Measurements from ENCODE around the gene GRIK2.

The GRIK2 gene

DNA sequence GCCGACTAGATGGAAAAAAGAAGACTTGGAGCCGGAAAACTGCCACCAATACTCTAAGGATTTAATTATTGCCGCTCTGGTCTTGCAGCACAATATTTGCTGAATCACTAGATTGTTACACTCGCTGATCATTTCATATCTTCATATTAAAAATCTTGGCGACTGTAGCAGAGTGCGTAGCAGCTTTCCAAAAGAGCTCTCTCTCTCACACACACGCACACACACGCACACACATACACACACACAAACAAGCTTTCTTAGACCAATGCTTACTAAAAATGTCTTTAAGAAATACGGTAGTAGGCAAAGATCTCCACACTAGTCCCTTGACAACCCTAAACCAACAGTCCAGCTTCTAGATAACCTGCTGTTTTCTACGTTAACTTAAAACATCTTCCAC lies 7.7 kb downstream of the GRIK2 start:
- DNase-seq, result no peak

DNA sequence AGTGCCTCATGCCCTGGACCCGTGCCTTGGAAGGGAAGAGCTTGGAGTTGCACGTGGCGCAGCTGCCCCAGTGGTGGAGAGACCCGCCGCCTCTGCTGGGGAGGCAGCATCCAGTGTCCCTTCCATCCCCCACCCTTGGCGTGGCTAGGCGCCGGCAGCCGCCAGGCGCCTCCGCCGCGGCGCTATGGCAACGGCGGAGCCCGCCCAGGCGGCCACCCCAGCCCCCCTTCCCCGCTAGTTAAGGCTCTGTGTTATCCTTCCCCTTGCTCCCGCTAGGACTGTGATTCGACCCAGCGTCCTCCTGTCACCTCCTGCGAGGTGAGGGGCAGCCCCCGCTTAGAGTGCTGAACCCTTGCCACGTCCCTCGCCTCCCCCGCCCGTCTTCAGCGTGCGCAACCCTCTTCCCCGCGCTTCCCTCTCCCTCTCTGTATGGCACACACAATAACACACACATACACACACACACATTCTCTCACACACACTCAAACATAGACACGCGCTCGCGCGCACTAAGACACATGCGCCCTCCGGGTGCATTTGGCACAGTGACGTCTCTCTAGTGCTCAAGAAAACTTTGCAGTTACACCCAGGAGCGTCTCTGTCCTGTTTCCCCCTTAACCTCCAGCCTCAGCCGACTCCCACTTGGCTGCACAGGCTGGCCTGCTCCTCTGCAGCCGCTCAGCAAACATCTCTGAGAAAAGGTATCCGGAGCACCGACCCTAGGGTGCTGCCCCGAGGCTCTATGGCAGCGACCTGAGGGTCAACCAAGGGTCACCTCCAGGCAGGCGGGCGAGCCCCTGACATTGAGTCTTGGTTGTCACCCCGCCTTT lies 8.5 kb downstream of the GRIK2 start:
- no peak for DNase-seq

DNA sequence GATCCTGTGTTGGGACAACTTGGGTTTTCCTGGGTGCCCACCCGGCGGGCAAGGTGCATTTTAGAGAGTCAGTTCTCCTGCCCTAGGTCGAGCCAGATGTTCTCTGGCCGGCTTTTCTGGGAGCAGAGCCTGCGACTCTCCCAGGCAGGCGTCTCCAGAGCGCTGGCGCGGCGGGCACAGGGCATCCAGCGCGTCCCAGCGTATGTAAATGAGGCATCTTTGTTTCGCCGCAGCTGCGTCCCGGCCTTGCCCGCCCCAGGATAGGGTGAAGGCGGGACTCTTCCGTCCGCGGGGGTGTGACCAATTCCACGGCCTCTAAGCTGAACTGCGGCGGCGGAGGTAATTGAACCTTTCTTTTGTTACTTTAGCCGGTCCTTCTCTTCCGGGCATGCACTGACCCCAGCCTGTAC lies 9.1 kb downstream of the GRIK2 start:
- DNase-seq, result no peak

DNA sequence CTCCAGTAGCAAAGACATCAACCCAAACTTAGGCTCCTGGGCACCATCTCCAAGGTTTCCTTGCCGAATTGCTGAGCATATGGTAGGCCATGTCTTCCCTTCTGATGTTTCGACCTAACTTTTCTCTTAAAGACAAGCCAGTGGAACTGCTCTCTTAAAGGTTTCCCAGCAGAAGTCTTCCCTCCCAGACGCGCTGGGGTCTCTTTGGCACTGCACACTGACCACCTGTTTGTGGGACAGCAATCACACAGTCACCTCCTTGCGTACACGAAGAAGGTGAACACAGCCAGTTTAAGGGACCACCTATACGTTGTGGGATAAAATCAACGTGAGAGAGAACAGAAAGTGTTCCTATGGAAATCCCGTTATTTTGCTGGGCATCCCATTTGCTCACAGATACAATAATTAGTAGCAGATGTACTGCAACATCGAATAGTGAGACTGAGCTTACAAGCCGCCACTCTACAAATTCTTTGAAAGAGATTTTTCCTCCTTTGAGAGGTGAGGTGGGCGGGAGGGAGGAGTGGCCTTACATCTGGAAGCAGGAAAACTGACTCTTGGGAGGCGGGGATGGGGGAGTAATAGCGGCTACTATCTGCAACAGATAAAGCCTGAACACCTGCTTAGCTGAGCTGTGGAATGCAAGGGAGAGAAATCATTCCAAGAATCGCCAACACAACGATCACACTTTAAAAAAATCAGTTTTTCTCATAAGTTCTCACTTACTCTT lies 9.9 kb downstream of the GRIK2 start:
- no peak for DNase-seq

DNA sequence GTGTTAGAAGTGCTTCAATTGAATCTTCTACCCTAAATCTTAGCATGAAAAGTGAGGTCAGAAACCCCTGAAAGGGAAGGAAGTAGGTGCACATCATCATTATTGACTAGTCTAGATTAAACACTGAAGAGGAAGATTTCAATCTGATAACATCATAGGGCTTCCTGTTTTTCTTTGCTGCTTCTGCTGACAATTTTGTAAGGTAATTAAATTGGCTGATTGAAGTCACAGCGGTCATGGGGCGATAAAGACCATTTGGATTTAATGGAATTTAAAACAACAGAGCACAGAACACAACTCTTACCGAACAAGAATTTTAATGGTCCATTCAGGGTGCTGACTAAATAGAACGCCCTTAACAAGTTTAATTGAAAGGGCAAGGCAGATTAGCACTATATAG lies 11.3 kb downstream of the GRIK2 start:
- no peak for DNase-seq

DNA sequence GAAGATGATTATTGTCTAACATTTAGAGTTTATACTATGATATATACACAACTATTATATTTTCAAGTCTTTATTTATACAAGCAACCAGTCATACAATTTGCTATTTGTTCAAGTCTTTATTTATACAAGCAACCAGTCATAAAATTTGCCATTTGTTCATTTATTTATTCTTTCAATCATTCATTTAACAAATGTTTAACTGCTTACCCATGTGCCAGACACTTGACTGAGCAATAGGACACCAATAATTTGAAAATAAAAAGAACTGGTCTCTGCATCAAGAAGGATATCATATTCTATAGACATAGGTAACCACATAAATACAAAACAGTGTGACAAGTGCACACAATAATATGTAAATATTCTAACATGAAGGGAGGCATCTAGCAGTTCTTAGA lies 20.3 kb downstream of the GRIK2 start:
- DNase-seq, result no peak

DNA sequence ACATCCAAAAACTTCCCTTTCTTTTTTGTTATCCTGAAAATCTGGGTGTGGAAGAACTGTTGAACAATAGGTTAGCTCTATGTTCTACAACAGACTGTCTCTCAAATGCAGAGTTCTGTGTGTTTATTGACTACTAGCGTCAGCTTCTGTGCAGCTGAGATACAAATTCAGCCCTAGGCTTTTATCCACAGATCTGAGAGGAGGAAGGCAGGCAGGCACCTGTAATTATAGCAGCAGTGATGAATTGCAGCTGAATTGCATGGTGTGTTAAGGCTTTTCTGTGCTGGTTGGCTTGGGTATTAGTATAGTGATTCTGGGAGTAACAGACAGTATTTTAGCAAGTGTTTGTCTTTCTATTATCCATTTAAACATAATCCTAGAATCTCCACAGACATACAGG lies 24.4 kb downstream of the GRIK2 start:
- DNase-seq, result no peak

DNA sequence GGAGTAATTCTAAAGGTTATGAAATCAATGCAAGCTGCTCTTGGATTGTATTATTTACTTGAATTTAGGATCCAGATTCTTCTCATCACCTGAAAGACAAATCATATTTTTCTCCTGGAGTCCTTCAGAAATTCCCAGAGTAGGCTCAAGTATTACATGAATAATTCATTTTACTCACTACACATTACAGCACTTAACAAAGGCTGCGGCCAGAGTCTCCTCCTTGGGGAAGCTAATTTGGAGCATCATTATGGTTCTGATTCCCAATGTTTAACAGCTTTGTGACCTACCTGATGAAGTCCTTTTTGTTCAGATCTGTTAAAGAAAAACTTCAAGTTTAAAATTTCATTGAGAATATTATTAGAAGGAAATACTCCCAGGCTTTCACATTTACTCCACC lies 28.7 kb downstream of the GRIK2 start:
- DNase-seq, result no peak

DNA sequence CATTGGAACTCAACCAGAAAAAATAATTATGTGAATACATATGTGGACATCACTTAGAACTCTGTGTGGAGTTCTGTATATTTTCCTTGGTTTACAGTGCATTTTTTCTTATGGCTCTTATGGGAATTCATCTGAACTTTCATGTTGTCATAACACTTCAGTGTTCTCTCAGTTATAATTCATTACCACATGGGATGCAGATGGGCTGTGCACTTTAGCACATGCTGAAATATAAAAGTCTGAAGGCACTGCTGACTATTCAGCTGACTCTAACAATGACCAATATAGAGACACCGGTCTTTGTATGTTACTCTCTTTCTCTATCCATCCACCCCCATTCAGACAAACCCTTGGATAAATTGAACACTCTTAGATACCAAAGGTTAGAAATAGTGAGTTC lies 29.3 kb downstream of the GRIK2 start:
- no peak for DNase-seq

DNA sequence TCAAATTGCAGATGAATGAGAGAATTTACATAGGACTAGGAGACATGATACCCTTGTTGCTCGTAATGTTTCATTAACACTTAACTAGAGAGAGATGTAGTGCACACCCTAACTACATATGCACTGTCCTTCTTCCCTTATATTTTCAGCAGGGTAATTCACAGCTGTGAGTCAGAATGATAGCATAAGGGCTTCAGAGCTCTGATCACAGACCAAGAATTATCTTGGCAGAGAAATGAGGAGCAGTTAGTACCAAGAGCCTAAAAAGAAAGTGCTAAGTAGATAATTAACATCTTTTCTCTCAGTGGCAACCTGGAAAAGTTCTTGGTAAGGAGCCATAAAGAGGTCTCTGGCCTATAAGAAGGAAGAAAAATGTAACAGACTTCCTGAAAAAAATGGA lies 35.8 kb downstream of the GRIK2 start:
- DNase-seq, result no peak

DNA sequence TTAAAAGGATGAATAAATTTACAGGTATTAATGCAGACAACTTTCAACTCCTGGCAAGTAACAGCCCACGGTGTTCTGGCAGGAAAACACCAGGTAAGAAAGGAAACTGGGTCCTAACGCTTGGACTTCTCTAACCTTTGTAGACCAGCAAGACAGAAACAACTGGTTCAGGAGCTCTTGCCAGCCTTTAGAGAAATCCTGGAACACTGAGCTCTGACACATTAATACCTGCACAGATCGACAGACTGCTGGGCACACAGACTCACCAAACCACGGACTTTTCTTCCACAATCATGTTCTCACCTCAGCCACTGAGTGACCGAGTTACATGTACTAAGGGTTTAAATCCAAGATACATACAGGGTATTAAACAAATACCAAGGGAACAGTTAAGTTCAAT lies 36.3 kb downstream of the GRIK2 start:
- DNase-seq, result no peak

DNA sequence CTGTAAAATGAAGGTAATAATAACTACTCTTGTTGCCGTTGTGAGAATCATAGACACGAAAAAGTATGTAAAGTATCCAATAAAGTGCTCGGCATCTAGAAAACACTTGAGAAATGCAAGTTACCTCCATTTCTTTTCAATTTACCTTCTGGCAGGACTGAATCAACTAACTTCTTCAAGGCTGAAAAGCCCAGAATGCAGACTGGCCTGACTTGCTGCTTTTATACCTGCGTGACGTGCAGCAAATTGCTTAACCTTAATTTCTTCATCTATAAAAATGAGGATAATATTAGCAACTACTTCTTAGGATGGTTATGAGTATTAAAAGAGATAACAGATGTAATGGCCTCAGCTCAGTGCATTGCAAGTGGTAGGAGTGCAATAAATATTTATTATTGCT lies 39.6 kb downstream of the GRIK2 start:
- DNase-seq, result no peak

DNA sequence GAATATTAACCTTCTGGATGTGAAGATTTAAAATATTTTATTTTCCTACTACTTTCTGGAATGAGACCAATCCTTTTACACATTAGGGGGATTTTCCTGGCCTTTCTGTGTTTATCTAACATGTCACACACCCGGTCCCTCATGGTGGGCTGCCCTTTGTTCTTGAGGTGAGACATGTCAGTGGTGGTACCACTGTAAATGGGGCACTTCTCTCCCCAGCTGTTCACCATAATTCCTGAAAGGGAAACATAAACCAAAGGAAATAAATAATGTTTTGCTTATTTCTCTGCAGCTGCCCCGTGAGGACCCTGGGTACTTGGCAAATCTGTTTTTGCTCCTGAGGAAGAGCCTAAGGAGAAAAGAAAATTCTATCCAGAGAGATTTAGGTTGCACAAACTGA lies 41.1 kb downstream of the GRIK2 start:
- DNase-seq, result no peak

DNA sequence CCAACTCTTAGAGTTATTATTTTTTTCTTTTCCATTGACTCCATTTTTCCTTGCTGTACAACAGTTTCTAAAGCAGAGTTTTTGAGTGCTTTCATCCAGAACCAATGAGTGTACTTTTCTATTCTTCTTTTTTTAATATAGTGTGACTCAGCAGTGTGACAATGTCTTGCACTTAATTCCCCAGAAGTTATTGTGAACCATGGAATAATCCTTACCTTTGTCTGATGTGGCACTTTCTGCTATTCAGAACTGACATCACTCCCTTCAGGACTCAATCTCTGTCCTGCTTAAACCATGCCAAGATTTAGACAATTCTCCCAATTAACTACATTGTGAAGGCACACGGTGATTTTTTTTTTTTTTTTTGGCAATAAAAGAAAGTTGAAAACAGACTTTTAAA lies 41.5 kb downstream of the GRIK2 start:
- no peak for DNase-seq

DNA sequence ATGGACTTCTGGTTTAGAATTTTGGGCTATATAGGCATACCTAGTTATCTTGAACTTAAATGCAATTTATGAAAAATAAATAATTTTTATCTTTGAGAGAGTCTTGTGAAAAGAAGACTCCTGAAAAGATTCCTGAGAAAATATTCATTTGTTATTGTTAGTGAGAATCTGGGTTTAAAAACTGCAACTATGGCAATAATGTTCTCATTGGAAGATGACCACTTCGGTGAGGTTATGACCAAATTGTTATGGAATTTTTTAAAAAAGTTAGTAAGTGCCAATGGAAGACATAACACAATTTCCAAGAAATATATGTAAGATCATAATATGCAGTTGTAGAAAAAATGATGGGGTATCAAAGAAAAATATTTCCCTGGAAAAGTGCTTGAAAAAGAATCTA lies 46.3 kb downstream of the GRIK2 start:
- DNase-seq, result no peak

DNA sequence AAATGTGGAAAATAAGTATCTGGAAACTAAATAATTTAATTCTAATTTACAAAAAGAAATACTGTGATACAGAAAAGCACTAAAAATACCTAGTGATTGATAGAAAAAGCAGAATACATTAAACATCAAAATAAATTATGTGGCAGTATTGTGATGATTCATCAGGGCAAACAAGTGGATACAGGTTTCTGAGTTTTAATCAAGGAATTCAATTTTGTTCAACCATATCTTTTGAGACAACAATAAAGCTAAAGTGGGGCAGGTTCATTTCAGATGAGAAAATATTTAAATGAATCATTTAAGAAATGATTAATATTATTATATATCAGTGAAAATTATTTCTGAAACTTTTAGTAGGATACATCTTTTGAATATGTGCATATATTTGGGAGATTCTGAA lies 49.8 kb downstream of the GRIK2 start:
- no peak for DNase-seq

DNA sequence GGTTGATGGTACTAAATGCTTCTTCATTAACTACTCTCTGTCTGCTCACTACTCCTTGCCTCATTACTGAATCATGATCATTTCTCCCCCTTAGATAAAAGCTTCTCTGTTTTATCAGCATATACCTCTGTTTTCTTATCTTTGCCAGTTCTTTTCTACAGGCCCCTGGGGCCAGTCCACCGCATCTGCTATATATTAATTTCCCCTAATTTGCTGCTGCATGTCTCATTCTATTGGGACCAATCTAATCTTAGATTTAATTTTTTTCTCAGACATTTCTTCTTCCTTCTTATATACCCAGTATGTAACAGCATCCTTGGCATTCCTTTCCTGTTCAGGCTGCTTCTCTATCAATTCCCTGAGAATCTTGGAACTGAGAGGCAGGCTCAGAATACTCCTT lies 51.2 kb downstream of the GRIK2 start:
- no peak for DNase-seq

DNA sequence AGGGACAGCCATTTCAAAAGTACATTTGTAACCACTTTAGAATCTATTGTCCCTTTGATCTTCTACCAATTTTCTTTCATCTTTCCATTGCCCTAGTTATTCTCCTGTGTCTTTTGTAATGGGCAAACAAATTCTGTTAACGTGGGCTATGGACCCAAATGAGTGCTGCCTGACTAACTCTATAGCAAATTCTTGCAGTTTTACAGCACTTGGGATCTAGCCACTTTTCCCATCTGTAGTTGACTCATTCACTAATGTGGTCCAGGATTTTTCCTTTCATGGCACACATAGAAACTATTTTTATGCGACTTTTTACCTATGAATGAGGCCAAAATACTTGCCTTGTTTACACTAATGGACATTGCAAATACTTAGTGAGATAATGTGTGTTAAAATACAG lies 52.0 kb downstream of the GRIK2 start:
- DNase-seq, result no peak

DNA sequence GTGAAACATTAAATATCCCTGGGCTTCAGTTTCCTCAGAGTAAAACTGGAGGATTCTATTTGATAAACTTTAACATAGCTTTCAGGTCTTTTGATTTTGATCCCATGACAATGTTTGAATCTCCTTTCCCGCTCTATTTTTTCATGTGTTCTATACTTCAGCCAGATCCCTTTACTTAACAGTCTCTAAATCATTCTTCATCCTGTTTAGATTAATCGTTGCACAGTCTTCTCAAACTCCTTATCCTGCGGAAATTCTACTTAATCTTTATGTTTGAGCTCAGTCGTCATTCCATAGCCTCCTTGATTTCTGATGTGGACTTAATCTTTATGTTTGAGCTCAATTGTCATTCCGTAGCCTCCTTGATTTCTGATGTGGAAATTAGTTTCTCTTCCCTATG lies 57.4 kb downstream of the GRIK2 start:
- no peak for DNase-seq

DNA sequence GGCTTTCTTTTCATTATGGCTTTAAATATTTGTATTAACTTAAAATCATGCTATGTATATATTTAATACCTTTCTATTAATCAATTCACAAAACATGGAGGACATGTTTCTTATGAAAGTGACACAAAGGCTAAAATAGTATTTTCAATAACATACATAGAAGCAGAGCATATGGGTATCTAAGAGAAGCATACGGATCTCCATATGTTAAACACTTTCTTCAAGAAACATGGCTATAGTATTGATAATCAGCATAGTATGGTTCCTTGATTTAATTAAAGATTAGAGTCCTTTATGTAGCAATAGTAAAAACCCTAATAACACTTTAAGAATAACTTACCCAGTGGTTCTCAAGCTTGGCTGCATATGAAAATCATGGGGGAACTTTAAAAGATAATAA lies 58.5 kb downstream of the GRIK2 start:
- no peak for DNase-seq

DNA sequence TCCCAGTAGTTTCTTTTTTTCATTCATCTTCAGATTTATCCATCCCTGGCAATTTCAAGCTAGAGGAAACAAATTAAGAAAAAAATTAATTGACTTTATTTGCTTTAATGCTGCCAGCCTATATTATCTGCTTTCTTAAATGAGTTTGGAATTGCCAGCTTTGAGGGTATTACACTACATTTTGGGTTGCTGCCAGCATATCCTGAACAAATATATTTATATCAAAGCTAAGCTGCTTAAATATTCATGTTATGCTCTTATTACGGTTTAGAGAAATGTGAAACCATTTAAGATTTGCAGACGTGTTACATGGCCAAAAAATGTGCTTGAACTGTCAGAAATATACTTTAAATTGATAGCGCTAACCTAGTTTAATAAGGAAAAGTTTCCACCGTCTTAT lies 59.7 kb downstream of the GRIK2 start:
- DNase-seq, result no peak

DNA sequence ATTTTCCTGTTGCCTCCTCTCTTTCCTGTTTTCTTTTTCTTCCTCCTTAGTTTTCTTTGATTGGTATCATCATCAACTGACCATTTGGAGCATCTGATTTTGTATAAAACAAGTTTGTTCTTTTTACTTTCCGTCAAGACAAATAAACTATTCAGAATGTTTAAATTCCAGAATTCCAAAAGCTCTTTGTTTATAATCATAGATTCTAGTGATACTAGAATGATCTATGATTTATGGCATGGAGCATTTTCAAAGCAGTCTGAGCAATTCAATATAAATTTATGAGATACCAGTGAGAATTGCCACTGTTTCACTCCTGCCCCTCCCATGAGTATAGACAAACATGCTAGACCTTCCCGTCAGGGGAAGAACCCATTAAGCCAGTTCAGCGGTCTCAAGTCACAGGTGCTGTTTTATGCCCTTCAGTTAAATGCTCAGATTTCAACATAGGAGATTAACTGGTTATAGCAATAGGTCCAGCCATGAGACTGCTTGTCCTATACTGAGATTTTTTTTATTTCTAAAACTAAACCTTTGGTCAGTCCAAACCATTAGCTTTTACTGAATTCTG lies 60.7 kb downstream of the GRIK2 start:
- no peak for DNase-seq

DNA sequence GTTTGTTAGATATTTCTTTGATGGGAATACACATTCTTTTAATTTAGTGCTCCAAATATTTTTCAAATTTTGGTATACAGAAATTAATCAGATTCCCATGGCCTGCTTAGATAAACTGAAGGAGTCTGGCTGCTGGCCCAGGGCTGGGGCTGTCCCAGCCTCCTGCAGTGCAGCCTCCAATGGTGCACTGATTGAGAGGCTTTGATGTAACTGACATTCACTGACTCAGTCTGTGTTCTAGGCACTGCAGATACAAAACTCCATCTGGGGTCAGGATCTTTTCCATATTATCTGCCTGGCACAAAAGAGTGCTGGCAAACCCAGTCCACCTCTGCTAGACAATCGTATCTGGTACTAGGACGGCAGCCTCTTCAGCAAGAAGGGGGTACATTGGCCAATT lies 64.8 kb downstream of the GRIK2 start:
- no peak for DNase-seq

DNA sequence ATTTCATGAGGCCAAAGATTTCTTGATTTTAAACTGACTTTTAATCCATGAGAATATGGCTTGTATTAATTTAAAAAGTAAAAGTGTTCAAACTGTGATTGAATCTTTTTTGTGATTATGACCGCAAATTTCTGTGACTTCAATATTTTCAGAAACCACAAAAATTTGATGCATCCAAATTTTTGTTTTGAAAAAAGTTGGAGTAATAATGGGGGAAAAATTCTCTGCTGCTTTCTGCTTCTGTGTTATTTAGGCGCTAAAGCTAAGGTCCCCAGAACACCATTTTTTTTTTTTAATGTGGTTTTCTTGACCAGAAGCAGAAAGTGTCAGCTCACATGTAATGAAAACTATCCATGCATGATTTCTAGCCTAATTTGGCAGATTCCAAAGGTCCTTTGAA lies 65.3 kb downstream of the GRIK2 start:
- DNase-seq, result no peak

Data from NK-92 treated with Interleukin-12 subunit alpha and Interleukin-12 subunit beta, amount 100 ng/mL, for 24 hours (cell line).